Measurements from ENCODE around the gene PTPRG. TPM values are rescaled to one million over a fixed set of nuclear protein-coding genes. Genes with fewer than 3 reads are reported as not detected.

The PTPRG gene
- total and polyA plus RNA-seq, 2 of the 13 experiments (the other 11 are each of a cell fraction or from before 2014, with no cell fraction given): 8.0 to 25.3 TPM

GRCh38 chr3:61824553-61825135 is 263.3 kb downstream of the PTPRG start:
- H3K4me2 ChIP-seq (ENCODE audit: low read depth, low read length): no peak overlapping the region
- peaks cover 23% of the 10 kb centered on the region for H3K4me1 ChIP-seq (ENCODE audit: insufficient read depth, low read length)
- peaks cover 3% of the 10 kb centered on the region for H3K79me2 ChIP-seq (ENCODE audit: insufficient read depth, low read length)
- FAIRE-seq: peak; percentile 67
- CTCF ChIA-PET (ENCODE audit: low intra/inter-chr PET ratio, low total read pairs): no interaction called here
- intact Hi-C loops (cut with micrococcal nuclease; ENCODE audit: unreplicated experiment) (no loop called here), in situ Hi-C loops (cut with HindIII; ENCODE audit: extremely low pct_ligation_motif_present, low pct_unique_long_range_greater_than_20kb) (no loop called here)
- H4K20me1 ChIP-seq (ENCODE audit: insufficient read depth, low read length): no peaks in the 10 kb centered on the region
- no peak overlapping the region for H3K4me3 ChIP-seq (replicated peaks in 1 of 3; ENCODE audit: insufficient read depth in 1 of 3, low read depth in 2 of 3, low read length in 3 of 3)
- H3K36me3 ChIP-seq (replicated peaks in 1 of 2; ENCODE audit: control insufficient read depth in 1 of 2, insufficient read depth in 2 of 2, low read length in 2 of 2): no peaks in the 10 kb centered on the region
- no peak overlapping the region for H3K9ac ChIP-seq (ENCODE audit: insufficient read depth, low read depth, low read length)
- 100% methylated on average over 2 of the region's 2 CpGs for WGBS (ENCODE audit: low lambda C conversion rate)
- POLR2A ChIA-PET: interaction anchor here (1.8 kb wide), 1 partner anchor 263 kb away, joined by 3 read pairs; the partner anchor contains the start of gene PTPRG
- BruUV-seq (replicated peaks): no TSS peak
- DNase-seq (ENCODE audit: low spot score): peak; percentile 9
- H3K27ac ChIP-seq (ENCODE audit: extremely low read length, insufficient read depth, low read length): no peak overlapping the region
- no peak overlapping the region for H2AFZ ChIP-seq (ENCODE audit: low read length)
- H3K27me3 ChIP-seq (ENCODE audit: control insufficient read depth in 1 of 2, insufficient read depth in 2 of 2, low read length in 2 of 2): no peaks in the 10 kb centered on the region
- peak; percentile 43; the same call in 1 of the 3 replicates for ATAC-seq
- no peaks in the 10 kb centered on the region for H3K9me3 ChIP-seq (ENCODE audit: low read length)
- TF ChIP-seq ISX (CRISPR knock-in tag; conservative IDR thresholded peaks at IDR 0.05) (no peak), NR2F6 (IDR thresholded peaks at IDR 0.05) (no peak), NR2F6 (CRISPR knock-in tag; IDR thresholded peaks at IDR 0.05) (no peak), ZNF644 (CRISPR knock-in tag; IDR thresholded peaks at IDR 0.05; ENCODE audit: low read depth) (no peak), ZBTB20 (CRISPR knock-in tag; IDR thresholded peaks at IDR 0.05; ENCODE audit: borderline replicate concordance, low read depth) (no peak), KDM5B (CRISPR knock-in tag; IDR thresholded peaks at IDR 0.05; ENCODE audit: borderline replicate concordance) (no peak), SIN3B (IDR thresholded peaks at IDR 0.05; ENCODE audit: low read length) (no peak), ESRRA (CRISPR knock-in tag; IDR thresholded peaks at IDR 0.05; ENCODE audit: low read depth) (0 out of 2 replicates have a peak, but pooled peaks have one; percentile 26), IRF2 (CRISPR knock-in tag; IDR thresholded peaks at IDR 0.05) (no peak), ZFP62 (CRISPR knock-in tag; IDR thresholded peaks at IDR 0.05) (no peak), SKI (IDR thresholded peaks at IDR 0.05; ENCODE audit: partially characterized antibody) (peak; percentile 62), GFI1 (CRISPR knock-in tag; IDR thresholded peaks at IDR 0.05; ENCODE audit: borderline replicate concordance) (0 out of 2 replicates have a peak, but pooled peaks have one; percentile 37), SALL1 (CRISPR knock-in tag; IDR thresholded peaks at IDR 0.05) (0 out of 2 replicates have a peak, but pooled peaks have one; percentile 28), ZNF121 (CRISPR knock-in tag; IDR thresholded peaks at IDR 0.05) (peak; percentile 71), ZNF20 (CRISPR knock-in tag; IDR thresholded peaks at IDR 0.05) (no peak), ARHGAP35 (CRISPR knock-in tag; IDR thresholded peaks at IDR 0.05; ENCODE audit: borderline replicate concordance) (no peak)
- TF ChIP-seq, protein P1, sequence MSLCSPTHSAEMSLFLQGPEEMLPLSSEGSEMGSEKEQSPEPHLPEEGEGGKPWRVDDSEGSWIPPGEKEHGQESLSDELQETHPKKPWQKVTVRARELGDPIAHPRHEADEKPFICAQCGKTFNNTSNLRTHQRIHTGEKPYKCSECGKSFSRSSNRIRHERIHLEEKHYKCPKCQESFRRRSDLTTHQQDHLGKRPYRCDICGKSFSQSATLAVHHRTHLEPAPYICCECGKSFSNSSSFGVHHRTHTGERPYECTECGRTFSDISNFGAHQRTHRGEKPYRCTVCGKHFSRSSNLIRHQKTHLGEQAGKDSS (CRISPR knock-in tag; IDR thresholded peaks at IDR 0.05; ENCODE audit: borderline replicate concordance, low read depth): no peak
- TF ChIP-seq, protein P2, sequence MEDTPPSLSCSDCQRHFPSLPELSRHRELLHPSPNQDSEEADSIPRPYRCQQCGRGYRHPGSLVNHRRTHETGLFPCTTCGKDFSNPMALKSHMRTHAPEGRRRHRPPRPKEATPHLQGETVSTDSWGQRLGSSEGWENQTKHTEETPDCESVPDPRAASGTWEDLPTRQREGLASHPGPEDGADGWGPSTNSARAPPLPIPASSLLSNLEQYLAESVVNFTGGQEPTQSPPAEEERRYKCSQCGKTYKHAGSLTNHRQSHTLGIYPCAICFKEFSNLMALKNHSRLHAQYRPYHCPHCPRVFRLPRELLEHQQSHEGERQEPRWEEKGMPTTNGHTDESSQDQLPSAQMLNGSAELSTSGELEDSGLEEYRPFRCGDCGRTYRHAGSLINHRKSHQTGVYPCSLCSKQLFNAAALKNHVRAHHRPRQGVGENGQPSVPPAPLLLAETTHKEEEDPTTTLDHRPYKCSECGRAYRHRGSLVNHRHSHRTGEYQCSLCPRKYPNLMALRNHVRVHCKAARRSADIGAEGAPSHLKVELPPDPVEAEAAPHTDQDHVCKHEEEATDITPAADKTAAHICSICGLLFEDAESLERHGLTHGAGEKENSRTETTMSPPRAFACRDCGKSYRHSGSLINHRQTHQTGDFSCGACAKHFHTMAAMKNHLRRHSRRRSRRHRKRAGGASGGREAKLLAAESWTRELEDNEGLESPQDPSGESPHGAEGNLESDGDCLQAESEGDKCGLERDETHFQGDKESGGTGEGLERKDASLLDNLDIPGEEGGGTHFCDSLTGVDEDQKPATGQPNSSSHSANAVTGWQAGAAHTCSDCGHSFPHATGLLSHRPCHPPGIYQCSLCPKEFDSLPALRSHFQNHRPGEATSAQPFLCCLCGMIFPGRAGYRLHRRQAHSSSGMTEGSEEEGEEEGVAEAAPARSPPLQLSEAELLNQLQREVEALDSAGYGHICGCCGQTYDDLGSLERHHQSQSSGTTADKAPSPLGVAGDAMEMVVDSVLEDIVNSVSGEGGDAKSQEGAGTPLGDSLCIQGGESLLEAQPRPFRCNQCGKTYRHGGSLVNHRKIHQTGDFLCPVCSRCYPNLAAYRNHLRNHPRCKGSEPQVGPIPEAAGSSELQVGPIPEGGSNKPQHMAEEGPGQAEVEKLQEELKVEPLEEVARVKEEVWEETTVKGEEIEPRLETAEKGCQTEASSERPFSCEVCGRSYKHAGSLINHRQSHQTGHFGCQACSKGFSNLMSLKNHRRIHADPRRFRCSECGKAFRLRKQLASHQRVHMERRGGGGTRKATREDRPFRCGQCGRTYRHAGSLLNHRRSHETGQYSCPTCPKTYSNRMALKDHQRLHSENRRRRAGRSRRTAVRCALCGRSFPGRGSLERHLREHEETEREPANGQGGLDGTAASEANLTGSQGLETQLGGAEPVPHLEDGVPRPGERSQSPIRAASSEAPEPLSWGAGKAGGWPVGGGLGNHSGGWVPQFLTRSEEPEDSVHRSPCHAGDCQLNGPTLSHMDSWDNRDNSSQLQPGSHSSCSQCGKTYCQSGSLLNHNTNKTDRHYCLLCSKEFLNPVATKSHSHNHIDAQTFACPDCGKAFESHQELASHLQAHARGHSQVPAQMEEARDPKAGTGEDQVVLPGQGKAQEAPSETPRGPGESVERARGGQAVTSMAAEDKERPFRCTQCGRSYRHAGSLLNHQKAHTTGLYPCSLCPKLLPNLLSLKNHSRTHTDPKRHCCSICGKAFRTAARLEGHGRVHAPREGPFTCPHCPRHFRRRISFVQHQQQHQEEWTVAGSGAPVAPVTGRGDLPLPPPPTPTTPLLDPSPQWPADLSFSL (CRISPR knock-in tag; IDR thresholded peaks at IDR 0.05): no peak

Measured in HepG2 (cell line).